Neural progenitor cell (in vitro differentiated cells): ENCODE results near the gene KCTD19.

Experiments used
- EZH2 ChIP-seq: fragments of 200-600 bp; sonication (generic); IDR thresholded peaks from 2 replicates; pipeline ENCODE4 v1.6.1; 2017; ENCODE audit warnings: antibody characterized with exemption, mild to moderate bottlenecking, moderate library complexity
- TF ChIP-seq, protein P1 (sequence below): fragments of 200-600 bp; sonication (generic); IDR thresholded peaks from 2 replicates; pipeline ENCODE4 v1.5.1; 2017; ENCODE audit warnings: antibody characterized with exemption, mild to moderate bottlenecking

DNA sequence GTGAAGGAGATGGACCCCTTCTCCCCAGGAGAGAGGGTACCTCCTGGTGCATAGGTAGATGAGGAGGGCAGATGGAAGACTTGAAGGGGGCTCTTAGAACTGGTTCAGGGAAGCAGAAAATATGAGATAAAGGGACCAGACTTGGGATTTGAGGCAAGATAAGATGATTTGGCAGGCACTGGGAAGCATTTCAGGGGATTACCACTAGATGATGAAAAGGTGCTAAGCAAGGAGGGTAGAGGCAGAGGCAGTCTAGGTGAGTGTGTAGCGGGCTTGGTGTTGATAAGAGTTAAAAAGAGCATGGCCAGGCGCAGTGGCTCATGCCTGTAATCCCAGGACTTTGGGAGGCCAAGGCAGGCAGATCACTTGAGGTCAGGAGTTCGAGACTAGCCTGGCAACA is 63.3 kb downstream of the KCTD19 start:
- TF ChIP-seq, protein P1, sequence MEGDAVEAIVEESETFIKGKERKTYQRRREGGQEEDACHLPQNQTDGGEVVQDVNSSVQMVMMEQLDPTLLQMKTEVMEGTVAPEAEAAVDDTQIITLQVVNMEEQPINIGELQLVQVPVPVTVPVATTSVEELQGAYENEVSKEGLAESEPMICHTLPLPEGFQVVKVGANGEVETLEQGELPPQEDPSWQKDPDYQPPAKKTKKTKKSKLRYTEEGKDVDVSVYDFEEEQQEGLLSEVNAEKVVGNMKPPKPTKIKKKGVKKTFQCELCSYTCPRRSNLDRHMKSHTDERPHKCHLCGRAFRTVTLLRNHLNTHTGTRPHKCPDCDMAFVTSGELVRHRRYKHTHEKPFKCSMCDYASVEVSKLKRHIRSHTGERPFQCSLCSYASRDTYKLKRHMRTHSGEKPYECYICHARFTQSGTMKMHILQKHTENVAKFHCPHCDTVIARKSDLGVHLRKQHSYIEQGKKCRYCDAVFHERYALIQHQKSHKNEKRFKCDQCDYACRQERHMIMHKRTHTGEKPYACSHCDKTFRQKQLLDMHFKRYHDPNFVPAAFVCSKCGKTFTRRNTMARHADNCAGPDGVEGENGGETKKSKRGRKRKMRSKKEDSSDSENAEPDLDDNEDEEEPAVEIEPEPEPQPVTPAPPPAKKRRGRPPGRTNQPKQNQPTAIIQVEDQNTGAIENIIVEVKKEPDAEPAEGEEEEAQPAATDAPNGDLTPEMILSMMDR: no peak
- no peak for TF ChIP-seq EZH2
